ENCODE measurements around the gene IFT57. TPM values are rescaled to one million over a fixed set of nuclear protein-coding genes. Genes with fewer than 3 reads are reported as not detected.

IFT57 gene
- total RNA-seq, 1 donor from 2014 or later, result 21.4 TPM

GRCh38 chr3:108241721-108242120 is 19.5 kb upstream of the IFT57 start:
- TF ChIP-seq, protein P1, sequence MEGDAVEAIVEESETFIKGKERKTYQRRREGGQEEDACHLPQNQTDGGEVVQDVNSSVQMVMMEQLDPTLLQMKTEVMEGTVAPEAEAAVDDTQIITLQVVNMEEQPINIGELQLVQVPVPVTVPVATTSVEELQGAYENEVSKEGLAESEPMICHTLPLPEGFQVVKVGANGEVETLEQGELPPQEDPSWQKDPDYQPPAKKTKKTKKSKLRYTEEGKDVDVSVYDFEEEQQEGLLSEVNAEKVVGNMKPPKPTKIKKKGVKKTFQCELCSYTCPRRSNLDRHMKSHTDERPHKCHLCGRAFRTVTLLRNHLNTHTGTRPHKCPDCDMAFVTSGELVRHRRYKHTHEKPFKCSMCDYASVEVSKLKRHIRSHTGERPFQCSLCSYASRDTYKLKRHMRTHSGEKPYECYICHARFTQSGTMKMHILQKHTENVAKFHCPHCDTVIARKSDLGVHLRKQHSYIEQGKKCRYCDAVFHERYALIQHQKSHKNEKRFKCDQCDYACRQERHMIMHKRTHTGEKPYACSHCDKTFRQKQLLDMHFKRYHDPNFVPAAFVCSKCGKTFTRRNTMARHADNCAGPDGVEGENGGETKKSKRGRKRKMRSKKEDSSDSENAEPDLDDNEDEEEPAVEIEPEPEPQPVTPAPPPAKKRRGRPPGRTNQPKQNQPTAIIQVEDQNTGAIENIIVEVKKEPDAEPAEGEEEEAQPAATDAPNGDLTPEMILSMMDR (IDR thresholded peaks at IDR 0.05; ENCODE audit: partially characterized antibody, unreplicated experiment), result no peak
- no peak overlapping the region for H3K27ac Mint-ChIP-seq (ENCODE audit: unreplicated experiment)
- H3K4me1 Mint-ChIP-seq (ENCODE audit: low read depth, unreplicated experiment), result no peaks in the 10 kb centered on the region
- no peak for DNase-seq
- no peaks in the 10 kb centered on the region for H3K27me3 Mint-ChIP-seq (ENCODE audit: unreplicated experiment)
- H3K9me3 Mint-ChIP-seq (ENCODE audit: unreplicated experiment), result no peaks in the 10 kb centered on the region
- H3K4me3 Mint-ChIP-seq (ENCODE audit: unreplicated experiment), result no peak overlapping the region
- H3K36me3 Mint-ChIP-seq (ENCODE audit: unreplicated experiment), result no peaks in the 10 kb centered on the region

- Mint-ChIP-seq H3K4me1 (ENCODE audit: low read depth, unreplicated experiment) (no peaks in the 10 kb centered on the region), H3K36me3 (ENCODE audit: unreplicated experiment) (no peaks in the 10 kb centered on the region), H3K4me3 (ENCODE audit: unreplicated experiment) (no peak overlapping the region), H3K9me3 (ENCODE audit: unreplicated experiment) (no peaks in the 10 kb centered on the region), H3K27me3 (ENCODE audit: unreplicated experiment) (no peaks in the 10 kb centered on the region), H3K27ac (ENCODE audit: unreplicated experiment) (no peak overlapping the region)
- TF ChIP-seq, protein P1 (IDR thresholded peaks at IDR 0.05; ENCODE audit: partially characterized antibody, unreplicated experiment), result no peak
- DNase-seq, result no peak
These were observed 18.9 kb upstream of the IFT57 start for GRCh38 chr3:108241146-108241545.

- DNase-seq, result no peak
- no peaks in the 10 kb centered on the region for H3K36me3 Mint-ChIP-seq (ENCODE audit: unreplicated experiment)
- TF ChIP-seq, protein P1 (IDR thresholded peaks at IDR 0.05; ENCODE audit: partially characterized antibody, unreplicated experiment), result no peak
- peaks cover 6% of the 10 kb centered on the region for H3K9me3 Mint-ChIP-seq (ENCODE audit: unreplicated experiment)
- no peak overlapping the region for H3K4me3 Mint-ChIP-seq (ENCODE audit: unreplicated experiment)
- no peaks in the 10 kb centered on the region for H3K27me3 Mint-ChIP-seq (ENCODE audit: unreplicated experiment)
- H3K4me1 Mint-ChIP-seq (ENCODE audit: low read depth, unreplicated experiment), result peaks cover 11% of the 10 kb centered on the region
- H3K27ac Mint-ChIP-seq (ENCODE audit: unreplicated experiment), result no peak overlapping the region
These were observed 16.9 kb upstream of the IFT57 start for GRCh38 chr3:108239082-108239481.

DNA sequence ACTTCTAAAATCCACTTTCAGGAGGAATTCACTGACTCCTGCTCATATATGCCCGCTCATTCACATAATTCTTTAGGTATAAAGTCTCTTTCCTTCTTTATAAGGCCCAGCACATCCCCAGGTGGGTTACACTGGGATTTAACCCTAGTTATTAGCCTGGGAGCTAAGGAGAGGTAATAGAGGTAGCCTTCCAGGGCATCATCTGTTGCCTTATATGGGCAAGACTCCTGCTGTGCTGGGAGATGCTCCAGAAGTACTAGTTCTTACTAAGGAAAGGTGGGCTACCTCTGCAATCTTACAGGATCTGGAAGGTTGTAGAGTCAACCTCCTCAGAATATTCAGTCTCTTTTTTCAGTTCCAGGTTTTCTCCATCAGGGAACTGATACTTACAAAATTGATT is 13.1 kb upstream of the IFT57 start:
- Mint-ChIP-seq H3K36me3 (ENCODE audit: unreplicated experiment) (no peaks in the 10 kb centered on the region), H3K4me1 (ENCODE audit: low read depth, unreplicated experiment) (peaks cover 24% of the 10 kb centered on the region), H3K4me3 (ENCODE audit: unreplicated experiment) (peak overlapping the region; percentile 6), H3K27ac (ENCODE audit: unreplicated experiment) (peak overlapping the region; percentile 94), H3K9me3 (ENCODE audit: unreplicated experiment) (peaks cover 7% of the 10 kb centered on the region), H3K27me3 (ENCODE audit: unreplicated experiment) (no peaks in the 10 kb centered on the region)
- no peak for DNase-seq
- TF ChIP-seq, protein P1 (IDR thresholded peaks at IDR 0.05; ENCODE audit: partially characterized antibody, unreplicated experiment), result no peak

- H3K4me3 Mint-ChIP-seq (ENCODE audit: unreplicated experiment), result peak overlapping the region; percentile 46
- H3K27me3 Mint-ChIP-seq (ENCODE audit: unreplicated experiment), result no peaks in the 10 kb centered on the region
- TF ChIP-seq, protein P1 (IDR thresholded peaks at IDR 0.05; ENCODE audit: partially characterized antibody, unreplicated experiment), result no peak
- H3K4me1 Mint-ChIP-seq (ENCODE audit: low read depth, unreplicated experiment), result peaks cover 27% of the 10 kb centered on the region
- peak overlapping the region; percentile 94 for H3K27ac Mint-ChIP-seq (ENCODE audit: unreplicated experiment)
- H3K36me3 Mint-ChIP-seq (ENCODE audit: unreplicated experiment), result no peaks in the 10 kb centered on the region
- peak; percentile 34 for DNase-seq
- H3K9me3 Mint-ChIP-seq (ENCODE audit: unreplicated experiment), result peaks cover 7% of the 10 kb centered on the region
These were observed 12.2 kb upstream of the IFT57 start for GRCh38 chr3:108234387-108234957.

All from glutamatergic neuron (in vitro differentiated cells).